Endothelial cell (in vitro differentiated cells): Measurements from ENCODE around the gene AGBL3. TPM values are rescaled to one million over a fixed set of nuclear protein-coding genes. Genes with fewer than 3 reads are reported as not detected.

Experiments
- DNase-seq: peaks from one replicate; pipeline ENCODE4 v3.0.0; 2021; ENCODE audit warnings: low spot score
- H3K27ac Mint-ChIP-seq: one replicate; pipeline ENCODE4 v1.8.0; 2021; ENCODE audit warnings: mixed read lengths, inconsistent platforms; ENCODE audit not compliant: unreplicated experiment
- H3K27me3 Mint-ChIP-seq: one replicate; pipeline ENCODE4 v1.8.0; 2021; ENCODE audit warnings: mild to moderate bottlenecking, moderate library complexity, mixed read lengths, inconsistent platforms; ENCODE audit not compliant: unreplicated experiment
- H3K36me3 Mint-ChIP-seq: one replicate; pipeline ENCODE4 v1.8.0; 2021; ENCODE audit warnings: mild to moderate bottlenecking, low read depth, mixed read lengths, inconsistent platforms; ENCODE audit not compliant: unreplicated experiment
- H3K4me1 Mint-ChIP-seq: one replicate; pipeline ENCODE4 v1.8.0; 2021; ENCODE audit warnings: mild to moderate bottlenecking, mixed read lengths, inconsistent platforms; ENCODE audit not compliant: unreplicated experiment
- H3K4me3 Mint-ChIP-seq: one replicate; pipeline ENCODE4 v1.8.0; 2021; ENCODE audit warnings: mild to moderate bottlenecking, mixed read lengths, inconsistent platforms; ENCODE audit not compliant: unreplicated experiment
- H3K9me3 Mint-ChIP-seq: one replicate; pipeline ENCODE4 v1.8.0; 2021; ENCODE audit warnings: mixed read lengths, inconsistent platforms; ENCODE audit not compliant: unreplicated experiment
- total RNA-seq: library from RNA; stranded (reverse); fragmentation: NEBNext Ultra II Directional; extraction: Animal tissue kit (Norgen Biotek cat#: 25700); gene quantifications from one replicate; pipeline ENCODE4 v1.2.1, GENCODE V29; 2021; ENCODE audit not compliant: unreplicated experiment
- TF ChIP-seq, protein P1 (sequence below): fragments of 200-600 bp; sonication (generic); IDR thresholded peaks from one replicate; pipeline ENCODE4 v1.5.0; 2021; ENCODE audit warnings: antibody characterized with exemption; ENCODE audit not compliant: unreplicated experiment

AGBL3 gene
- total RNA-seq, 1 donor from 2014 or later = 3.0 TPM

- Mint-ChIP-seq H3K27ac (no peak overlapping the region), H3K4me3 (no peak overlapping the region), H3K27me3 (peaks cover 1% of the 10 kb centered on the region), H3K9me3 (no peaks in the 10 kb centered on the region), H3K36me3 (no peaks in the 10 kb centered on the region), H3K4me1 (no peaks in the 10 kb centered on the region)
- DNase-seq = no peak
- TF ChIP-seq, protein P1, sequence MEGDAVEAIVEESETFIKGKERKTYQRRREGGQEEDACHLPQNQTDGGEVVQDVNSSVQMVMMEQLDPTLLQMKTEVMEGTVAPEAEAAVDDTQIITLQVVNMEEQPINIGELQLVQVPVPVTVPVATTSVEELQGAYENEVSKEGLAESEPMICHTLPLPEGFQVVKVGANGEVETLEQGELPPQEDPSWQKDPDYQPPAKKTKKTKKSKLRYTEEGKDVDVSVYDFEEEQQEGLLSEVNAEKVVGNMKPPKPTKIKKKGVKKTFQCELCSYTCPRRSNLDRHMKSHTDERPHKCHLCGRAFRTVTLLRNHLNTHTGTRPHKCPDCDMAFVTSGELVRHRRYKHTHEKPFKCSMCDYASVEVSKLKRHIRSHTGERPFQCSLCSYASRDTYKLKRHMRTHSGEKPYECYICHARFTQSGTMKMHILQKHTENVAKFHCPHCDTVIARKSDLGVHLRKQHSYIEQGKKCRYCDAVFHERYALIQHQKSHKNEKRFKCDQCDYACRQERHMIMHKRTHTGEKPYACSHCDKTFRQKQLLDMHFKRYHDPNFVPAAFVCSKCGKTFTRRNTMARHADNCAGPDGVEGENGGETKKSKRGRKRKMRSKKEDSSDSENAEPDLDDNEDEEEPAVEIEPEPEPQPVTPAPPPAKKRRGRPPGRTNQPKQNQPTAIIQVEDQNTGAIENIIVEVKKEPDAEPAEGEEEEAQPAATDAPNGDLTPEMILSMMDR = no peak
Observed at GRCh38 chr7:135078051-135078450, 91.7 kb downstream of the AGBL3 start.

GRCh38 chr7:135079068-135079467, 92.8 kb downstream of the AGBL3 start:
- no peaks in the 10 kb centered on the region for H3K4me1 Mint-ChIP-seq
- DNase-seq = no peak
- H3K36me3 Mint-ChIP-seq = no peaks in the 10 kb centered on the region
- H3K4me3 Mint-ChIP-seq = no peak overlapping the region
- H3K27ac Mint-ChIP-seq = no peak overlapping the region
- TF ChIP-seq, protein P1 = no peak
- no peaks in the 10 kb centered on the region for H3K9me3 Mint-ChIP-seq
- H3K27me3 Mint-ChIP-seq = peaks cover 1% of the 10 kb centered on the region

- Mint-ChIP-seq H3K9me3 (no peaks in the 10 kb centered on the region), H3K27me3 (no peaks in the 10 kb centered on the region), H3K27ac (no peak overlapping the region), H3K36me3 (no peaks in the 10 kb centered on the region), H3K4me1 (no peaks in the 10 kb centered on the region), H3K4me3 (no peak overlapping the region)
- no peak for DNase-seq
- TF ChIP-seq, protein P1 = no peak
Observed at GRCh38 chr7:135083005-135083404, 96.7 kb downstream of the AGBL3 start.

DNA sequence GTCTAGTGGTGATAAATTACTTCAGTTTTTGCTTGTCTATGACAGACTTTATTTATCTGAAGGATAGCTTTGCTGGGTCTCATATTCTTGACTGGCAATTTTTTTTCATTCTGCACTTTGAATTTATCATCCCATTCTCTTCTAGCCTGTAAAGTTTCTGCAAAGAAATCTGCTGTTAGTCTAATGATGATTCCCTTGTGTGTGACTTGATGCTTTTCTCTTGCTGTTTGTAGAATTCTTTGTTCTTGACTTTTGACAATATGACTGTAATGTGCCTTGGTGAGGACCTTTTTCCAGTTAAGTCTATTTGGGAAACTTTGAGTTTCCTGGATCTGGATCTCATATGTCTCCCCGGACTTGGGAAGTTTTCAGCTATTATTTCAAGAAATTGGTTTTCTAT, 102.3 kb downstream of the AGBL3 start:
- DNase-seq = no peak
- TF ChIP-seq, protein P1 = no peak
- H3K36me3 Mint-ChIP-seq = peaks cover 4% of the 10 kb centered on the region
- H3K4me3 Mint-ChIP-seq = no peak overlapping the region
- H3K4me1 Mint-ChIP-seq = no peaks in the 10 kb centered on the region
- no peaks in the 10 kb centered on the region for H3K27me3 Mint-ChIP-seq
- no peak overlapping the region for H3K27ac Mint-ChIP-seq
- no peaks in the 10 kb centered on the region for H3K9me3 Mint-ChIP-seq

GRCh38 chr7:135091717-135092116, 105.4 kb downstream of the AGBL3 start:
- Mint-ChIP-seq H3K4me1 (peaks cover 10% of the 10 kb centered on the region), H3K27ac (no peak overlapping the region), H3K4me3 (no peak overlapping the region), H3K9me3 (no peaks in the 10 kb centered on the region), H3K27me3 (no peaks in the 10 kb centered on the region), H3K36me3 (peaks cover 4% of the 10 kb centered on the region)
- TF ChIP-seq, protein P1 = no peak
- no peak for DNase-seq
